Epithelial cell of prostate (primary cell): ENCODE measurements around the gene EVA1B.

Experiments
- DNase-seq: peaks from one replicate; pipeline ENCODE4 v3.0.0-alpha.2; 2011; ENCODE audit warnings: low read depth, low spot score
- H3K27ac ChIP-seq: fragments of 450-650 bp; 2 replicates; pipeline ENCODE4 v1.5.1; 2017; ENCODE audit warnings: mild to moderate bottlenecking

EVA1B gene

GRCh38 chr1:36323636-36324352, at the start of gene EVA1B:
EVA1B (minus strand) TSS chr1:36323645; CDS start chr1:36323037, 608 bp downstream.
- peak within 1 kb of the TSS; percentile 34 for H3K27ac ChIP-seq
- DNase-seq, result no peak

GRCh38 chr1:36372617-36373016, 49.2 kb upstream of the EVA1B start:
- peak overlapping the region; percentile 98 for H3K27ac ChIP-seq
- no peak for DNase-seq

- no peak for DNase-seq
- H3K27ac ChIP-seq, result no peak overlapping the region
Observed at GRCh38 chr1:36369061-36369861, 45.8 kb upstream of the EVA1B start.

GRCh38 chr1:36367798-36368197, 44.4 kb upstream of the EVA1B start:
- no peak overlapping the region for H3K27ac ChIP-seq
- DNase-seq, result no peak

GRCh38 chr1:36367066-36367465, 43.6 kb upstream of the EVA1B start:
- H3K27ac ChIP-seq, result no peak overlapping the region
- DNase-seq, result no peak

GRCh38 chr1:36366091-36366661, 42.7 kb upstream of the EVA1B start:
- DNase-seq, result no peak
- H3K27ac ChIP-seq, result no peak overlapping the region

GRCh38 chr1:36365381-36365780, 41.9 kb upstream of the EVA1B start:
- no peak for DNase-seq
- H3K27ac ChIP-seq, result no peak overlapping the region

GRCh38 chr1:36359911-36360550, 36.6 kb upstream of the EVA1B start:
- peak; percentile 84 for DNase-seq
- peak overlapping the region; percentile 72 for H3K27ac ChIP-seq

GRCh38 chr1:36359383-36359782, 35.9 kb upstream of the EVA1B start:
- H3K27ac ChIP-seq, result peak overlapping the region; percentile 72

GRCh38 chr1:36358514-36359084, 35.2 kb upstream of the EVA1B start:
- H3K27ac ChIP-seq, result peak overlapping the region; percentile 72

More at GRCh38 chr1:36359383-36359782, 35.9 kb upstream of the EVA1B start:
- DNase-seq, result no peak

GRCh38 chr1:36355811-36356210, 32.4 kb upstream of the EVA1B start:
- DNase-seq, result no peak
- H3K27ac ChIP-seq, result no peak overlapping the region

More at GRCh38 chr1:36358514-36359084, 35.2 kb upstream of the EVA1B start:
- DNase-seq, result no peak

GRCh38 chr1:36354486-36354885, 31.0 kb upstream of the EVA1B start:
- H3K27ac ChIP-seq, result no peak overlapping the region
- DNase-seq, result no peak

GRCh38 chr1:36352910-36353878, 29.7 kb upstream of the EVA1B start:
- no peak for DNase-seq
- peak overlapping the region; percentile 95 for H3K27ac ChIP-seq

GRCh38 chr1:36352125-36352909, 28.9 kb upstream of the EVA1B start:
- DNase-seq, result no peak
- H3K27ac ChIP-seq, result peak overlapping the region; percentile 95

- DNase-seq, result no peak
- peak overlapping the region; percentile 95 for H3K27ac ChIP-seq
Observed at GRCh38 chr1:36351227-36351977, 28.0 kb upstream of the EVA1B start.

GRCh38 chr1:36350659-36351226, 27.3 kb upstream of the EVA1B start:
- peak overlapping the region; percentile 95 for H3K27ac ChIP-seq
- no peak for DNase-seq

GRCh38 chr1:36349839-36350238, 26.4 kb upstream of the EVA1B start:
- no peak for DNase-seq
- peak overlapping the region; percentile 95 for H3K27ac ChIP-seq
